Pancreas (tissue), 10 donors: ENCODE measurements around the gene CPSF7. TPM values are rescaled to one million over a fixed set of nuclear protein-coding genes. Genes with fewer than 3 reads are reported as not detected.
A peak's percentile ranks its signal among the peaks of the same experiment; 100 is the strongest.

ENCODE experiments used
- ATAC-seq, 4 donors: fragments of 200-7000 bp; cut with Tn5 transposase; one replicate each; pipeline versions ENCODE4 v1.8.0 to v1.9.1; 2020; ENCODE audit warnings: mild to moderate bottlenecking in 4 of 4, moderate library complexity in 4 of 4
- DNase-seq, 6 donors: peaks; one replicate each; pipeline ENCODE4 v3.0.0-alpha.2; 2020
- FAIRE-seq: peaks from 2 replicates; lab custom pipeline; 2012; peaks lifted over from hg19 to GRCh38; lab: Jason Lieb, UNC
- H3K27ac ChIP-seq, 4 donors: fragments of 200-600 bp; sonication (generic); 1 replicate in 3 of 4; 2 replicates in 1 of 4; pipeline versions ENCODE4 v1.5.0 to v1.8.0; 2020
- H3K27me3 ChIP-seq, 4 donors: fragments of 200-600 bp; one replicate each; pipeline ENCODE4 v1.8.0; 2021
- H3K36me3 ChIP-seq, 3 donors: fragments of 200-600 bp; sonication (generic) in 1 of 3; one replicate each; pipeline versions ENCODE4 v1.5.0 to v1.8.0; 2020 to 2021
- H3K4me1 ChIP-seq, 3 donors: fragments of 200-600 bp; one replicate each; pipeline ENCODE4 v1.8.0; 2021
- H3K4me3 ChIP-seq, 4 donors: fragments of 200-600 bp; sonication (generic) in 2 of 4; one replicate each; pipeline versions ENCODE4 v1.5.0 to v1.8.0; 2020 to 2021
- H3K9me3 ChIP-seq, 4 donors: fragments of 200-600 bp; one replicate each; pipeline ENCODE4 v1.8.0; 2021
- WGBS, 2 donors: extraction: QIAGEN DNeasy Blood & Tissue Kit; methylation state at CpG; one replicate each; pipeline ENCODE4 v1.1.7; 2013; 5-methylcytosine and 5-hydroxymethylcytosine counted together
- intact Hi-C, 3 donors: fragments of 100-400 bp; cut with DNase I; formaldehyde crosslinking; loops; one replicate each; pipeline versions ENCODE4 v1.11.1 to v1.14.2; 2022
- polyA plus RNA-seq, 2 donors: library from polyadenylated mRNA; stranded (reverse); fragments of 200-250 nt; gene quantifications; one replicate each; pipeline ENCODE4 v1.2.3, GENCODE V29; 2013
- total RNA-seq, 6 donors: library from RNA; stranded (reverse); fragmentation: NEBNext Ultra II Directional in 4 of 6; extraction: Animal tissue kit (Norgen Biotek cat#: 25700) in 4 of 6; gene quantifications; one replicate each; pipeline versions ENCODE4 v1.2.1 to v1.2.4, GENCODE V29; 2021 to 2023
- TF ChIP-seq, protein P1 (sequence below), 4 donors: fragments of 200-600 bp; sonication (generic) in 3 of 4; IDR thresholded peaks; one replicate each; pipeline versions ENCODE4 v1.5.0 to v1.8.0; 2021; ENCODE audit warnings: antibody characterized with exemption in 4 of 4
- donor health status: healthy with polysubstance abuse.
- donor health status: DM: no; HTN: no; CAD: no; lungs with moderate emphysema.
- donor health status: DM: no; HTN: no; CAD: no.
- donor health status: control.
- donor health status: control.
- donor health status: Bipolar disorder and iron deficiency.
- donor health status: DM: yes; HTN: yes; CAD: no.
- donor health status: DM: no; HTN: no; CAD: no.
- donor health status: DM: no; HTN: no; CAD: no.
- donor health status: DM: yes; HTN: yes; CAD: no.

The CPSF7 gene
- total and polyA plus RNA-seq, 8 donors, result 25.1 to 60.4 (median 33.5) TPM

- H3K4me1 ChIP-seq, result peaks cover 0 to 19% (median 10%) of the 10 kb centered on the region in 3 donors
- ATAC-seq (peak; percentile 3 to 25 (median 7)), DNase-seq (no peak), FAIRE-seq (no peak)
- TF ChIP-seq, protein P1, sequence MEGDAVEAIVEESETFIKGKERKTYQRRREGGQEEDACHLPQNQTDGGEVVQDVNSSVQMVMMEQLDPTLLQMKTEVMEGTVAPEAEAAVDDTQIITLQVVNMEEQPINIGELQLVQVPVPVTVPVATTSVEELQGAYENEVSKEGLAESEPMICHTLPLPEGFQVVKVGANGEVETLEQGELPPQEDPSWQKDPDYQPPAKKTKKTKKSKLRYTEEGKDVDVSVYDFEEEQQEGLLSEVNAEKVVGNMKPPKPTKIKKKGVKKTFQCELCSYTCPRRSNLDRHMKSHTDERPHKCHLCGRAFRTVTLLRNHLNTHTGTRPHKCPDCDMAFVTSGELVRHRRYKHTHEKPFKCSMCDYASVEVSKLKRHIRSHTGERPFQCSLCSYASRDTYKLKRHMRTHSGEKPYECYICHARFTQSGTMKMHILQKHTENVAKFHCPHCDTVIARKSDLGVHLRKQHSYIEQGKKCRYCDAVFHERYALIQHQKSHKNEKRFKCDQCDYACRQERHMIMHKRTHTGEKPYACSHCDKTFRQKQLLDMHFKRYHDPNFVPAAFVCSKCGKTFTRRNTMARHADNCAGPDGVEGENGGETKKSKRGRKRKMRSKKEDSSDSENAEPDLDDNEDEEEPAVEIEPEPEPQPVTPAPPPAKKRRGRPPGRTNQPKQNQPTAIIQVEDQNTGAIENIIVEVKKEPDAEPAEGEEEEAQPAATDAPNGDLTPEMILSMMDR (IDR thresholded peaks at IDR 0.05), result no peak
- no peaks in the 10 kb centered on the region for H3K9me3 ChIP-seq
- H3K4me3 ChIP-seq, result peak overlapping the region; percentile 54 to 82 (median 56)
- H3K36me3 ChIP-seq, result peaks cover 0 to 26% (median 9%) of the 10 kb centered on the region in 3 donors
- no peaks in the 10 kb centered on the region for H3K27me3 ChIP-seq
- 0% methylated on average over 12 of the region's 12 CpGs for WGBS, 2 donors
- intact Hi-C loops, result no loop called here
- H3K27ac ChIP-seq, result peak overlapping the region; percentile 91 to 98 (median 92)
These were observed 67.3 kb downstream of the CPSF7 start for GRCh38 chr11:61362542-61362875.

DNA sequence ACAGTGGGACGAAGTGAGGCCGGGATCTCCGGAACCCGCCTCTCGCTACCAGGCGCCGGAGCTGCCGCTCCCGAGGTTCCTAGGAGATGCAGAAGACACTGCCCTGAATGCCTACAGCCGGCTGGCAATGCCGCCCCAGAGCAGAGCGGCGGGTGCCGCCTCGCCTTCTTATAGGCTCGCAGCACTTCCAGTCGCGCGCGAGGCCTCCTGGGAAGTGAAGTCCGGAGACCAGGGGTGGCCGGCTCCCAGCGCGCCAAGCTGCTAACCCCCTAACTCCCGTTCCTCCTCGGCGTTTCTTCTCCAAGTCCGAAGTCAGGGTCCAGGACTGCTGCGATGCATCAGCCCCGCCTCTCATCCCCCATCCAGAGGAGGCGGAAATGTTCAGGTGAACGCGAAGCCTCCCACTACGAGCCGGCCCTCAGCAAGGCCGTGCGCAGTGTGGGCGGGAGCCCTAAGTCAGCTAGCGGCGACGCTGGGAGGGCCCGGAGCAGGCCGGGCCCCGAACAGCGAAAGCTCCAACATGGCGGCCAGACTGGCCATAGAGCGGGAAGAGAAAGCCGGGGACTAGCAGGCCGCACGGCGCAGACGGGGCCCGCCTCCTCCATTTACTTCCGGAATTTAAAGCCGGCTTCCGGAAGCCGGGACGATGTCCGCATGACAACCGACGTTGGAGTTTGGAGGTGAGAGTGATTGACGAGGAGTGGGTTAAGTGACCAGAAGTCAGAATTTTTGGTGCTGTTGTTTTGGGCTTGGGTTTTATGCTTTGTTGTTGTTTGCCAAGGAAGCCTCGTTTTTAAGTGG is 67.8 kb downstream of the CPSF7 start, which contains the start of the genes CYB561A3 and TMEM138:
TSS of gene CYB561A3 (minus strand) at position 142 of the 801 bp plus-strand sequence. CDS start 5,169 bp downstream, outside the sequence.
TSS of gene TMEM138 (plus strand) at position 634 of the 801 bp plus-strand sequence. CDS start 2,017 bp downstream, outside the sequence.
- H3K4me1 ChIP-seq, result peaks cover 0 to 19% (median 10%) of the 10 kb centered on the region in 3 donors
- no peaks in the 10 kb centered on the region for H3K9me3 ChIP-seq
- WGBS, 2 donors, result 0% methylated on average over 62 to 63 of the region's 63 CpGs
- FAIRE-seq (no peak), DNase-seq (peak; percentile 89 to 96 (median 91)), ATAC-seq (peak; percentile 95 to 98 (median 96))
- no peaks in the 10 kb centered on the region for H3K27me3 ChIP-seq
- TF ChIP-seq, protein P1 (IDR thresholded peaks at IDR 0.05), result no peak
- intact Hi-C loops, result no loop called here
- H3K27ac ChIP-seq, result peak within 1 kb of the TSS; percentile 91 to 98 (median 92)
- H3K36me3 ChIP-seq, result peaks cover 0 to 20% (median 4%) of the 10 kb centered on the region in 3 donors
- H3K4me3 ChIP-seq, result peak within 1 kb of the TSS; percentile 54 to 82 (median 56)

- FAIRE-seq (no peak), ATAC-seq (no peak), DNase-seq (no peak)
- Histone ChIP-seq H3K27ac (peak overlapping the region; percentile 91 to 98 (median 92)), H3K4me1 (peaks cover 0 to 19% (median 10%) of the 10 kb centered on the region in 3 donors), H3K9me3 (no peaks in the 10 kb centered on the region), H3K4me3 (peak overlapping the region; percentile 54 to 82 (median 56)), H3K36me3 (peaks cover 0 to 14% (median 0%) of the 10 kb centered on the region in 3 donors), H3K27me3 (no peaks in the 10 kb centered on the region)
- intact Hi-C loops, result no loop called here
- TF ChIP-seq, protein P1 (IDR thresholded peaks at IDR 0.05), result no peak
- WGBS, 2 donors, result 0 to 2% methylated on average over 22 of the region's 22 CpGs
These were observed 68.5 kb downstream of the CPSF7 start for GRCh38 chr11:61361237-61361740.

- Histone ChIP-seq H3K9me3 (no peaks in the 10 kb centered on the region), H3K27ac (no peak overlapping the region), H3K27me3 (no peaks in the 10 kb centered on the region), H3K4me3 (no peak overlapping the region), H3K36me3 (peaks cover 0 to 5% (median 0%) of the 10 kb centered on the region in 3 donors), H3K4me1 (peaks cover 0 to 19% (median 10%) of the 10 kb centered on the region in 3 donors)
- TF ChIP-seq, protein P1 (IDR thresholded peaks at IDR 0.05), result no peak
- WGBS, 2 donors, result 91 to 92% methylated on average over 6 of the region's 6 CpGs
- ATAC-seq (no peak), DNase-seq (no peak), FAIRE-seq (no peak)
- intact Hi-C loops, result no loop called here
These were observed 70.3 kb downstream of the CPSF7 start for GRCh38 chr11:61359516-61359915.
